NCI-H187 treated with DMSO at 0.1 percent for 48 hours (cell line): ENCODE results near the gene SGSM2.

Experiments used
- DNase-seq: peaks from one replicate; lab custom pipeline; 2025; lab: John Stamatoyannopoulos, UW

SGSM2 gene

GRCh38 chr17:2399572-2400473, 62.5 kb downstream of the SGSM2 start:
- no peak for DNase-seq

- DNase-seq = no peak
These were observed 63.2 kb downstream of the SGSM2 start for GRCh38 chr17:2400474-2400866.

- no peak for DNase-seq
These were observed 63.6 kb downstream of the SGSM2 start, which contains the start of gene MNT for GRCh38 chr17:2400877-2401425. TSS of gene MNT (minus strand) at chr17:2401060. CDS start at chr17:2400712, 348 bp downstream.

GRCh38 chr17:2401426-2402221, 64.3 kb downstream of the SGSM2 start:
- peak; percentile 86 for DNase-seq

GRCh38 chr17:2402544-2402943, 65.2 kb downstream of the SGSM2 start:
- no peak for DNase-seq

- no peak for DNase-seq
These were observed 65.7 kb downstream of the SGSM2 start for GRCh38 chr17:2403044-2403443.

GRCh38 chr17:2405247-2405926, 68.1 kb downstream of the SGSM2 start:
- DNase-seq = no peak

- no peak for DNase-seq
These were observed 69.1 kb downstream of the SGSM2 start for GRCh38 chr17:2406271-2406902.

- no peak for DNase-seq
These were observed 69.8 kb downstream of the SGSM2 start for GRCh38 chr17:2406903-2407790.

GRCh38 chr17:2410951-2411350, 73.7 kb downstream of the SGSM2 start:
- no peak for DNase-seq

- DNase-seq = no peak
These were observed 75.3 kb downstream of the SGSM2 start for GRCh38 chr17:2412561-2413021.

GRCh38 chr17:2414446-2415064, 77.3 kb downstream of the SGSM2 start:
- no peak for DNase-seq

GRCh38 chr17:2415081-2415480, 77.8 kb downstream of the SGSM2 start:
- DNase-seq = no peak

- DNase-seq = no peak
These were observed 78.9 kb downstream of the SGSM2 start for GRCh38 chr17:2416010-2416734.

GRCh38 chr17:2418572-2418971, 81.3 kb downstream of the SGSM2 start:
- no peak for DNase-seq

GRCh38 chr17:2419486-2419885, 82.2 kb downstream of the SGSM2 start:
- no peak for DNase-seq

GRCh38 chr17:2420176-2420575, 82.9 kb downstream of the SGSM2 start:
- no peak for DNase-seq

- DNase-seq = no peak
These were observed 84.2 kb downstream of the SGSM2 start for GRCh38 chr17:2421315-2422147.
